HUDEP-2 (cell line): ENCODE results near the gene TMEM8B.
"Not testable (repeated sequence)": the region's sequence is repeated elsewhere in the genome, so short reads cannot be mapped to it uniquely, and the experiment has no call there.

Experiments used
- DNase-seq, 76 experiments: peaks; one replicate each; lab custom pipeline; 2025; ENCODE audit not compliant: unreplicated experiment in 76 of 76; lab: John Stamatoyannopoulos, UW

TMEM8B gene

GRCh38 chr9:35905051-35905781, 76.2 kb downstream of the TMEM8B start:
- no peak for DNase-seq

GRCh38 chr9:35905912-35906679, 77.1 kb downstream of the TMEM8B start, which contains the start of gene HRCT1:
TSS of gene HRCT1 (plus strand) at chr9:35906202. CDS start at chr9:35906288, 86 bp downstream.
- peak in 28 of 76 experiments; percentile 8 to 72 (median 28) for DNase-seq

DNA sequence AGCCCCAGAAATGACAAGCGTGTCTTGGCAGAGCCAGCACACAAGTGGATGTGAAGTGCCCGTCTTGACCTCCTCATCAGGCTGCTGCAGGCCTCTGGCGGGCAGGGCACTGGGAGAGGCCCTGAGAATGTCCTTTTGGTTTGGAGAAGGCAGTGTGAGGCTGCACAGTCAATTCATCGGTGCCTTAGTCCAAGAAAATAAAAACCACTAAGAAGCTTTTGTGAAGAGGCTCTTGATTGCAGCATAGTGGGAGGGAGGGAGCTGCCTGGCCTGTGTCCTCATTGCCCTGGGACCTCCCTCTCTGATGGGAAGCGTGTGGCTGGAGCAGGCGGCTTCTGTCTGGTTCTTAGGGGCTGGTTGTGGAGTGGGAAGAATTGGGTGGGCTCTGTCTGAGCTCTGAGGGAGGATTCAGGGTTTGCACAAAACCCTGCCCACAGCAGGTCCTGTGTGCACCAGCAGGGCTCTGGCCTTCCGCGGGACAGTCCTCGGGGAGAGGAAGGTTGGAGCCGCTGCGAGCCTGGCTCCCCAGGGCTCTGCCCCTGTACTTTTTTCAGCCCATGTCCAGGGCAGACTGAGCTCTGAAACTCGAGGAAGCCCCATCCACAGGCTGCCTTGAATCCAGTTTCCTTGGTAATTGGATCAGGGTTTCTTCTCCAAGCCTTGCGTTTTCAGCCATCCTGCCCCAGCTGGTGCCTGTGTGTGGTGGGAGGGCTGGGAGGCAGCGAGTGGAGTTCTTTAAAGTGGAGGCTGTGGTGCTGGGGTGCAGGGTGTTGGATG, 78.1 kb downstream of the TMEM8B start:
- DNase-seq, result no peak

DNA sequence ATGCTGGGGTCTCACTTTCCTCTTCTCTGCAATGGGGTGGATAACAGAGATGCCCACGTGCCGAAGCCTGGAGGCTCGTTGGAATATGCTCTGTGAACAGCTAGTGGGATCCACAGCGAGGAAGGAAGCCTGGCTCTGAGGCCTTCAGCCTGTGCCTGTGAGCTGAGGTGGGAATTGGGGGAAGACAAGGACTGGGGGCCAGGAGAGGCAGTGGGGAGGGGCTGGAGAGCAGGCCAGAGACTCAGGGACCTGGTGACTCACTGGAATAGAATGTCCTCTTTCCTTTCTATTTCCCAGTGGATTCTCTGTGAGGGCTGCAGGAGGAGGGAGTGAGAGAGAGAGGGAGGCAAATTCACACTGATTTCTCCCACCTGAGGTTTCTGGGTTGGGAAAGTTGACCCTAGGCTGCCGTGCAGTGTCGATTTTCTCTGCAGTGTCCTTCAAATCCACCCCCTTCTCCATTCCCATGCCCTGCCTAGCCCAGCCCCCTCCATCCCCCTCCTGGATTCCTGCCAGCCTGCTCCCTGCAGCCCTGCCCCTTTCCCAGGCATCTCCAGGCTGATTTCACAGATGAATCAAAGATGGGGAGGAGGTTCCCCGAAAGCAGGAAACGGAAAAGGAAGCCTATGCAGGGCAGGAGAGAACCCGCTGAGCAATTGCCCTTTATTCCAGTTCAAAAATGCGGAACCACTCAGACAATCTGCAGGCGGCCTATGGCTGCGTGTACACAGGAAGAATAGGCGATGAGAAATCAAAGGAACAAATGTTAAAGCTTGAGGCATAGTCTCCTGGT, 78.9 kb downstream of the TMEM8B start:
- DNase-seq, result no peak

DNA sequence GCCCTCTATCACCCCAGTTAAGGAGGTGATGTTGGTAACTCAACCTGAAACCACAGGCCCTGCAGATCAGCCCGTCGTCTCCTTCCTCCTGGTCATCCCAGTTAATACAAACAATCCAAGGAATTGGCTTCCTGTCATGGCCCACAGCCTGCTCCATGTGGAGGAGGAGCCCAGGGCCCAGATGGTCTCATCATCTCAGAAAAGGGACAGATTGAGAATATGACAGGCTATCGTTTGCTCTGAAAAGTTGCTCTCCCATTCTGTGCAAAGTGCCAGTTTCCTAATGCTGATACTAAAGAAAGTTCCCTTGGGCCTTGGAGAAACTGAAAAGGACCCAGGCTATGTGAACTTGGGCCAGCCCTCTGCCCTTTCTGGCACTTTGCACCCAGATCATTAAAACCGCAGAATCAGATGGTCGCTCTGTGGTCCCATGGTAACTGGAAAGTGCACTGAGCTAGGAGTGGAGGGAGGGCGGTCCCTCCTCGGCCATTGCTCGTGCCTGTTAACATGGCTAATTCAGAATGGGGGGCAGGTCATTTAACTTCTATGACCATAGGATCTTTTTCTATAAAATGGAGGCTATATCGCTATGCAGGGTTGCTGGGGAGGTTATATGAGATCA, 79.6 kb downstream of the TMEM8B start:
- no peak for DNase-seq

- DNase-seq, result no peak
Observed at GRCh38 chr9:35909274-35909673, 80.2 kb downstream of the TMEM8B start, which contains the start of gene SPAAR. TSS of gene SPAAR (plus strand) at chr9:35909490. CDS start at chr9:35910464, 974 bp downstream.

DNA sequence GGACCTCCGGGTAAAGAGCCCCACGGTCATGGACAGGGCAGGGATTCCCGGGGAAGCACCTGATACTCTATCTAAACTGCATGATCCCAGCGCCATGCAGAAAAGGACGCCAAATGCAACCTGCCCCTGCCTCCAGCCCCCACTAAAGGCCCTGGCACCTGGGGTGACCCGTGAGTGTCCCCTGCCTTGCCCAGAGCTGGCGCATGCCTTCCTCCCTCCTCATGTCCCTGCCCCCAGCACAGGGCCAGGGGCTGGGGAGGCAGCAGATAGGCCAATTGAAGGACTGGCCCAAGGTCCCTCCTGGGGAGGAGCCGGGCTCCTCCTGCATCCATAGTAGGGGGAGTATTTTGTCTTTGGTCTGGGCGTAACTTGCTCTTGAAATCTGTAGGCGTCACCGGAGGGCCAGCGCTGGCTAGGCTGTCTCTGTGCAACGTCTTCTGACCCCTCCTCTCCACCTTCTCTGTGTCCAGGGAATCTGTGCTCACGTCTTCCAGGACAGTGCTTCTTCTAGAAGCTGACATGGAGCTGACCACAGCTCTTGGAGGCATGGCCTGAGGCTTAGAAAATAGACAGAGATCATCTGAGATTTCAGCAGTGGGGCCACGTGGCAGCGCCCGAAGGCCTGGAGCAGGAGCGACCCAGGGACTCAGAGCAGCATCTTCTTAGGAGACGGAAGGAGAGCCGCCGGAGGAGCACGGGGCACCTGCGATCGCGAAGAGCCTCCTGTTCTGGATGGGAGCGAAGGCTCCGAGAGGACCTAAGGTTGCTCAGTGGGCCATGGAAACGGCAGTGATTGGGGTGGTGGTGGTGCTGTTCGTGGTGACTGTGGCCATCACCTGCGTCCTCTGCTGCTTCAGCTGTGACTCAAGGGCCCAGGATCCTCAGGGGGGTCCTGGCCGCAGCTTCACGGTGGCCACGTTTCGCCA, 80.9 kb downstream of the TMEM8B start:
- DNase-seq, result no peak

DNA sequence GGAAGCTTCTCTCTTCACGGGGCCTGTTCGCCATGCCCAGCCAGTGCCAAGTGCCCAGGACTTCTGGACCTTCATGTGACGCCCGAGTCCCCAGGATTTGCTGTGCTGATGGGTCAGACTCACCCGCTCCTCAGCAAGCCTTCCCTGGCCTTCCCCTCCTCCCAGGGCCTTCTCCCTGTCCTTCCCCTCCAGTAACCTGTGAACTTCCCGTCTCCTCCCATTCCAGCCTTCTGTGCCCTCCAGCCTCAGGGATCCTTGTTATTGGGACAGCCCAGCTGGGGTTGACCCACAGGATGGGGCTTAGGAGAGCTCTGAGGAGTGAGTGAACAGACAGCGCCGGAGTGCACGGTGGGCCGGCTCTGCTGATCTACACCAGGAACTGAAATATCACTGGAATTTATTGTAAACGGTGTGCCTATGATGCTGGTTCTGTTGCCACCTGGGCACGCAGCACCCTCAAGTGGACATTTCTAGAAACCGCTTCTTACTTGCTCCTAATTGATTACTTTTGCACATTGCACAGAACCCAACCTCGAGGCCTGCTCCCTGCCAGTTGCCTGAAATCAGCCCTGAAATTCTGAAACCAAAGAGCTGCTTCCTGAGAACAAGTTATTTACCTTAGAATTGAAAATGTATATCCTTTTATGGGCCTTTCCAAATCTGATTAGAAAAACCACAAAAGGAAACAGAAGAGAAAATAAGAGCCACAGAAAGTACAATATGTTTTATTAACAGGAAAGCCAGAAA, 81.8 kb downstream of the TMEM8B start:
- DNase-seq, result peak in 16 of 76 experiments; percentile 3 to 36 (median 15)

DNA sequence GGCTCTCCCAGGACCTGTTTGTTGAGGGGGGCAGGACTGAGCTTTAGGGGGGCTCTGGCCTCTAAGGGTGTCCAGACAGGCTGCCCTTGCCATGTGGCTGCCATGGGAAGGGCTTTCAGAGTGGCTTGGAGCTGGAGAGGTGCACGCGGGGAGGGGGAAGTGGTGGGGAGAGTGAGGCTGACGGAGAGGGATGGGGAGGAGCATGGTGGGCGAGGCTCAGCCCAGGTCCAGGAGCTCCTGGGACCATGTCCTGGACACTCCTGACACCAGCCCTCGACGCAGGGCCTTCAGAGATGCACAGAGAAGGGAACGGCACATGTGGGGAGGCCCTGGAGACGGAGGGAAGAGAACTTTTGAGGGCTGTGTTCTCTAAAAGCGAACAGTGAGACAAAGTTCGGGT, 82.7 kb downstream of the TMEM8B start:
- no peak for DNase-seq

GRCh38 chr9:35912791-35913400, 83.9 kb downstream of the TMEM8B start:
- no peak for DNase-seq

DNA sequence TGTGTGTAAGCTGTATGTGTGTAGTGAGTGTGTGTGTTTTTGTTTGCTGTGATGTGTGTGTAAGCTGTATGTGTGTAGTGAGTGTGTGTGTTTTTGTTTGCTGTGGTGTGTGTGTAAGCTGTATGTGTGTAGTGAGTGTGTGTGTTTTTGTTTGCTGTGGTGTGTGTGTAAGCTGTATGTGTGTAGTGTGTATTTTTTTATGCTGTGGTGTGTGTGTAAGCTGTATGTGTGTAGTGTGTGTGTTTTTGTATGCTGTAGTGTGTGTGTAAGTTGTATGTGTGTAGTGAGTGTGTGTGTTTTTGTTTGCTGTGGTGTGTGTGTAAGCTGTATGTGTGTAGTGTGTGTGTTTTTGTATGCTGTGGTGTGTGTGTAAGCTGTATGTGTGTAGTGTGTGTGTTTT, 84.4 kb downstream of the TMEM8B start:
- not testable (repeated sequence) for DNase-seq

DNA sequence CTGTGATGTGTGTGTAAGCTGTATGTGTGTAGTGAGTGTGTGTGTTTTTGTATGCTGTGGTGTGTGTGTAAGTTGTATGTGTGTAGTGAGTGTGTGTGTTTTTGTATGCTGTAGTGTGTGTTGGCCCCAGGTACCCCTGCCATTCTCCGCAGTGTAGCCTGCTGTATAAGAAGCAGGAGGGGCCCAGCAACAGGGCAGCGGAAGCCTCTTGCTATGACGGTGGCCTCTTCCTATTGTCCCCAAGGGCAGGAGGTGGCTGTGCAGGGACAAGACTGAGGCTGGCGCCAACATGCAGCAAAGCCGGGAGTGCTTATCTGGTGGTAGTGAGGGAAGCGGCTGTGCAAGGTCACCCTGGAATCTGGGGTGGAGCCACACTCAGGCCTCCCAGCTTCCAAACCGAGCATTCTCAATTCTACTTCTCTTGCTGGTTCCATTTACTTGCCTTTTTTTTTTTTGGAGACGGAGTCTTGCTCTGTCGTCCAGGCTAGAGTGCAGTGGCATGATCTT, 85.3 kb downstream of the TMEM8B start:
- DNase-seq, result no peak
